GM19099 (cell line): ENCODE measurements around the gene TRIP4.

ENCODE experiments used
- POLR2A ChIP-seq: IDR thresholded peaks from 3 replicates; pipeline ENCODE4 v1.6.1; 2011; ENCODE audit warnings: low read depth; ENCODE audit not compliant: insufficient read length; ENCODE audit errors: extremely low read depth

The TRIP4 gene

GRCh38 chr15:64387562-64388168 lies at the start of gene TRIP4:
TRIP4 (plus strand) TSS chr15:64387836; CDS start chr15:64387864, 28 bp downstream.
- TF ChIP-seq POLR2A, result peak; percentile 93

- no peak for TF ChIP-seq POLR2A
Observed at GRCh38 chr15:64340355-64340754, 47.3 kb upstream of the TRIP4 start.

DNA sequence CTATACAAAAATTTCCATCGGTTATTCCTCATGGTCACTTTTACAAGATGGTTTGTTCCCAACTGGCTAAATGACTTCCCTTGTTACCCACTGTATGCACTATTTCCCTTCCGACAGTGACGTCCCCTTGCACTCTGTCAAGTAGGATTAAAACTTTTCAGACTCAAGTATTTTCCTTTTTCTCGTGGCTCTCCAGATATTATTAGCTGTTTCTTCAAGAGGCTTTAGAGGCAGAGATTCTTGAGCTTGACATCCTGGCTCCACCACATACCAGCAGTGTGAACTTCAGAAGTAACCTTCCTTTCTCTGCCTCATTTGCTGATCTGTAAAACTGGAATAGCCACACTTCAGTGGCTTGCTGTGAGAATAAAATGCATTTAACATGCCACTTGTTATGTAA lies 45.7 kb upstream of the TRIP4 start:
- no peak for TF ChIP-seq POLR2A

DNA sequence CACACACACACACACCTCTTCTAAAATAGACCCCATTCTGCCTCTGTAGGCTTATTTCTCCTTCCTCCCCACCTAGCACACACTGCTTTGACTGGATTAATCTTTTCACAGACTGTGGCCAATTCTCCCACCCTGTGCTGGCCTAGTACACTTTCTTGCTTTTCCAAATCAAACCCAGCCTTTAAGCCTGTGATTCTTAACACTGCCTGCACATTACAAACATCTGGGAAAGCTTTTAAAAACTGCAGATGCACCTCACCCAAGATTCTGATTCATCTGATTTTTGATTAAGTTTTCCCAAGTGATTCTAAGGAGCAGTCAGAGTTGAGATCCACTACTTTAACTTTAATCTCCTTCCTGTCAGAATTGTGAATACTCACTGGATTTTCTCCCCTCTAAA lies 44.4 kb upstream of the TRIP4 start:
- no peak for TF ChIP-seq POLR2A

- TF ChIP-seq POLR2A, result no peak
Observed at GRCh38 chr15:64343841-64344240, 43.8 kb upstream of the TRIP4 start.

DNA sequence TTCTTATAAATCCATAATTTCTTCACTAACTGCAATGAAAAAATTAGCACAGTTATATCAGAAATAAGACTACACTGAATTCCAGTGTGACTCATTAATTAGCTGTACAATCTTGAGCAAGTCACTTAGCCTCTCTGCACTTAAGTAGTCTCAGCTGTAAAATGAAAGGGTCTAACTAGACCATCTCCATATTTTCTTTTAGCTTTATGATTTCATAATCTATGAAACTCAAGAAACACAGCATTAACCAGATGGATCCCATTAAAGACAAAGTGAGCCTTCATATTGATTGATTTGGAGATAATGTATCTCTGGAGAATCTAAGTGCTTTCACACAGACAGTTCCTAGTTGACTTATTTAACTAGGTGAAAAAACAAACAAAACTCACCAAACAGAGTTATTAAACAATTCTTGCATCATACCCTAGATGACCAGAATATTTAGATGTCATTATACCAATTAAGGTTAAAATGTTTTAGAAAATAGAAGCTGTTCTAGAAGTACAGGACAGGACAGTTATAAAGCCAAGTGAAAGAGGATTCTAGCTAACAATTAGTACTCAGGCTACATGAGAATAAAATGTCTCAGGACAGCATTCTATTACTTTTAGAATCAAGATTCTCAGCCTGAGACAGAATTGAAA lies 42.9 kb upstream of the TRIP4 start:
- TF ChIP-seq POLR2A, result no peak

GRCh38 chr15:64348455-64348854 lies 39.2 kb upstream of the TRIP4 start:
- TF ChIP-seq POLR2A, result no peak

DNA sequence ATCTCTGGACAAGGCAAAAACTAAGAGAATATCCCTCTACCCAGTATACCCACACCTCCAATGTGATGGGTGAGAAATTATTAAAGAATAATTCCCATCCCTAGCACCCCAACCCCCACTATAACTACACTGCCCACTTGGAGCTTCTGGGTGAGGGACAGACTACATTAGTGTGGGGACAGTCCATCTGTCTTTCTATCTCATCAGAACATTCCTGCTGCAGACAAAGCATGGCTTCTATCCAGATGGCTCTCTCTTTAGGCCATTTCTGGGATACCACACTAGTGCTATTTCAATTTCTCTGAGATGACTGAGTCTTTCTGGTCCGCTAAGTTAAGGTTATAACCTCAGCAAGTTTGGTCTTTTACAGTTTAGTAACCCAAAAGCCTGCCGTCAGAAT lies 38.3 kb upstream of the TRIP4 start:
- TF ChIP-seq POLR2A, result no peak

GRCh38 chr15:64351265-64351664 lies 36.4 kb upstream of the TRIP4 start:
- TF ChIP-seq POLR2A, result no peak

DNA sequence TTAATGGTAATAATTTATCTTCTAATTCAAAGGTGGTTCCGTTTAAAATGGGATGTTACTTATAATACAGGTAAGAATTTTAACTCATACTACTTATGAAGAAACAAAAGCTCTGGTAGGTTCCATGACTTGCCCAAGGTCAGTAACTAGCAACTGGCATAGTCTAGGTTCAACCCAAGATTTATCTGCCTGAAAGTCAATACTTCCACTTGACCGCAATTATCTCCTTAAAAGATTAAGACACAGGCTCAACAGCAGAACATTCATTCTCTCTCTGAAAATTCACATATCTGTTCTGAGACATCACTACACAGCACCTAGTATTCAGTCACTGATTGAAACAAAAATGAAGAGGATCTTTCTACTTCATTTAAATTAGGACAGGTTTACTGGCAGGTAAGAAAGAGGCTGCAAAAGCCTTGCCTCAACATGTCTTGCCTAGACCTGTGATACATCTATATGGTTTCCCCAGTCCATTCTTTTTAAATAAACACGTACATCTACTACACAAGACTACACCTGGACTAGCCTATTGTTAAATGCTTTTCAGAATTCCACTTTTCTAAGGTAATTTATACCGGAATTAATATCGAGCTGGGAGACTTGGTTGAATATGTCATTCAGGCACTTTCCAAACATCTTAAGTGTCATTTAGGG lies 32.8 kb upstream of the TRIP4 start:
- TF ChIP-seq POLR2A, result no peak

GRCh38 chr15:64355348-64355943 lies 32.2 kb upstream of the TRIP4 start:
- no peak for TF ChIP-seq POLR2A

GRCh38 chr15:64355944-64356709 lies 31.5 kb upstream of the TRIP4 start, which contains the start of gene CSNK1G1:
CSNK1G1 (minus strand) TSS chr15:64356173; CDS start chr15:64300499, 55,674 bp downstream.
- peak; percentile 50 for TF ChIP-seq POLR2A

- TF ChIP-seq POLR2A, result no peak
Observed at GRCh38 chr15:64356710-64357040, 31.0 kb upstream of the TRIP4 start.

GRCh38 chr15:64361259-64361658 lies 26.4 kb upstream of the TRIP4 start:
- no peak for TF ChIP-seq POLR2A

DNA sequence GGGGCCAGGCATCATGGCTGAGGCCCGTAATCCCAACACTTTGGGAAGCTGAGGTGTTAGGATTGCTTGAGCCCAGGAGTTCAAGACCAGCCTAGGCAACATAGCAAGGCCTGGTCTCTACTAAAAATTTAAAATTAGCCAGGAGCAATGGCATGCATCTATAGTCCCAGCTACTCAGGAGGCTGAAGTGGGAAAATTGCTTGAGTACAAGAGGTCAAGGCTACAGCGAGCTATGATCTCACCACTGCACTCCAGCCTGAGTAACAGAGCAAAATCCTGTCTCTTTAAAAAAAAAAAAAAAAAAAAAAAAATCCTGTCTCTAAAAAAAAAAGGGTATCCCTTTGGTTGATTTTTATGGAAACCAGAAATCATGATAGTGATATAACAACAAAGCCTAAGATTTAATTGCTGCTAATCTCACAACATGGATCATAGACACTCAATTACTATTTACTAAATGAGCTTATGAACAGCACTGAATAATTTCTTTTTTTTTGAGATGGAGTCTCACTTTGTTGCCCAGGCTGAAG lies 18.5 kb upstream of the TRIP4 start:
- TF ChIP-seq POLR2A, result no peak
